Erythroblast (primary cell): ENCODE results near the gene ACBD3.

Experiments used
- GATA1 ChIP-seq: IDR thresholded peaks from 2 replicates; pipeline ENCODE4 v1.6.1; 2011; ENCODE audit warnings: low read depth, mild to moderate bottlenecking, control low read depth, low read length, moderate library complexity
- POLR2A ChIP-seq: IDR thresholded peaks from 2 replicates; pipeline ENCODE4 v1.6.1; 2011; ENCODE audit warnings: mild to moderate bottlenecking, low read length

- TF ChIP-seq POLR2A (no peak), GATA1 (no peak)
Observed at GRCh38 chr1:226119169-226119568, 67.4 kb downstream of the ACBD3 start.
